ENCODE measurements around the gene ANKS1B. TPM values are rescaled to one million over a fixed set of nuclear protein-coding genes. Genes with fewer than 3 reads are reported as not detected.

ANKS1B gene
- total RNA-seq, 1 experiment from 2014 or later = 5.8 TPM

DNA sequence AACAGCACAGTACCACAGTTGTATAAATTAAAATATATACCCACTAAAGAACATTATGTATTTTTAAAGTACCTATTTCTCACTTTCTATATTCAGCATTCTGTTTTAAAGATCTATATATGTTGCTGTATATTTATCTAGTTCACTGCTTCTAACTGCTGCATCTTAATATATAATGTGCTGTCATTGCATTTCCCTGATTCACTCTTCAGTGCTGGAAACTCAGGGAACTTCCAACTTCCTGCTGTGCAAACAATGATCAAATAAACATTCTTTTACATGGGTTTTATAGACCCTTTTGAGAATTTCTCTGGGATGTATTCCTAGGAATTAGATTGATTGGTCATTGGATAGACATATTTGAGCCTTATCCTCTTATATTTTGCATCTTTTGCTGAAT lies 960.5 kb downstream of the ANKS1B start:
- no peak for ATAC-seq
- no peak overlapping the region for H3K4me3 Mint-ChIP-seq
- no peaks in the 10 kb centered on the region for H3K36me3 Mint-ChIP-seq
- CTCF ChIA-PET = no interaction called here
- TF ChIP-seq NFE2L1 (CRISPR knock-in tag; IDR thresholded peaks at IDR 0.05) = no peak
- TF ChIP-seq, protein P1, sequence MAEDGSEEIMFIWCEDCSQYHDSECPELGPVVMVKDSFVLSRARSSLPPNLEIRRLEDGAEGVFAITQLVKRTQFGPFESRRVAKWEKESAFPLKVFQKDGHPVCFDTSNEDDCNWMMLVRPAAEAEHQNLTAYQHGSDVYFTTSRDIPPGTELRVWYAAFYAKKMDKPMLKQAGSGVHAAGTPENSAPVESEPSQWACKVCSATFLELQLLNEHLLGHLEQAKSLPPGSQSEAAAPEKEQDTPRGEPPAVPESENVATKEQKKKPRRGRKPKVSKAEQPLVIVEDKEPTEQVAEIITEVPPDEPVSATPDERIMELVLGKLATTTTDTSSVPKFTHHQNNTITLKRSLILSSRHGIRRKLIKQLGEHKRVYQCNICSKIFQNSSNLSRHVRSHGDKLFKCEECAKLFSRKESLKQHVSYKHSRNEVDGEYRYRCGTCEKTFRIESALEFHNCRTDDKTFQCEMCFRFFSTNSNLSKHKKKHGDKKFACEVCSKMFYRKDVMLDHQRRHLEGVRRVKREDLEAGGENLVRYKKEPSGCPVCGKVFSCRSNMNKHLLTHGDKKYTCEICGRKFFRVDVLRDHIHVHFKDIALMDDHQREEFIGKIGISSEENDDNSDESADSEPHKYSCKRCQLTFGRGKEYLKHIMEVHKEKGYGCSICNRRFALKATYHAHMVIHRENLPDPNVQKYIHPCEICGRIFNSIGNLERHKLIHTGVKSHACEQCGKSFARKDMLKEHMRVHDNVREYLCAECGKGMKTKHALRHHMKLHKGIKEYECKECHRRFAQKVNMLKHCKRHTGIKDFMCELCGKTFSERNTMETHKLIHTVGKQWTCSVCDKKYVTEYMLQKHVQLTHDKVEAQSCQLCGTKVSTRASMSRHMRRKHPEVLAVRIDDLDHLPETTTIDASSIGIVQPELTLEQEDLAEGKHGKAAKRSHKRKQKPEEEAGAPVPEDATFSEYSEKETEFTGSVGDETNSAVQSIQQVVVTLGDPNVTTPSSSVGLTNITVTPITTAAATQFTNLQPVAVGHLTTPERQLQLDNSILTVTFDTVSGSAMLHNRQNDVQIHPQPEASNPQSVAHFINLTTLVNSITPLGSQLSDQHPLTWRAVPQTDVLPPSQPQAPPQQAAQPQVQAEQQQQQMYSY (CRISPR knock-in tag; IDR thresholded peaks at IDR 0.05) = no peak
- TF ChIP-seq SMAD4 (CRISPR knock-in tag; IDR thresholded peaks at IDR 0.05) = no peak
- TF ChIP-seq, protein P2, sequence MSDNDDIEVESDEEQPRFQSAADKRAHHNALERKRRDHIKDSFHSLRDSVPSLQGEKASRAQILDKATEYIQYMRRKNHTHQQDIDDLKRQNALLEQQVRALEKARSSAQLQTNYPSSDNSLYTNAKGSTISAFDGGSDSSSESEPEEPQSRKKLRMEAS (CRISPR knock-in tag; IDR thresholded peaks at IDR 0.05) = no peak
- no peak for TF ChIP-seq SMAD3 (CRISPR knock-in tag; IDR thresholded peaks at IDR 0.05; ENCODE audit: borderline replicate concordance)
- TF ChIP-seq, protein P3, sequence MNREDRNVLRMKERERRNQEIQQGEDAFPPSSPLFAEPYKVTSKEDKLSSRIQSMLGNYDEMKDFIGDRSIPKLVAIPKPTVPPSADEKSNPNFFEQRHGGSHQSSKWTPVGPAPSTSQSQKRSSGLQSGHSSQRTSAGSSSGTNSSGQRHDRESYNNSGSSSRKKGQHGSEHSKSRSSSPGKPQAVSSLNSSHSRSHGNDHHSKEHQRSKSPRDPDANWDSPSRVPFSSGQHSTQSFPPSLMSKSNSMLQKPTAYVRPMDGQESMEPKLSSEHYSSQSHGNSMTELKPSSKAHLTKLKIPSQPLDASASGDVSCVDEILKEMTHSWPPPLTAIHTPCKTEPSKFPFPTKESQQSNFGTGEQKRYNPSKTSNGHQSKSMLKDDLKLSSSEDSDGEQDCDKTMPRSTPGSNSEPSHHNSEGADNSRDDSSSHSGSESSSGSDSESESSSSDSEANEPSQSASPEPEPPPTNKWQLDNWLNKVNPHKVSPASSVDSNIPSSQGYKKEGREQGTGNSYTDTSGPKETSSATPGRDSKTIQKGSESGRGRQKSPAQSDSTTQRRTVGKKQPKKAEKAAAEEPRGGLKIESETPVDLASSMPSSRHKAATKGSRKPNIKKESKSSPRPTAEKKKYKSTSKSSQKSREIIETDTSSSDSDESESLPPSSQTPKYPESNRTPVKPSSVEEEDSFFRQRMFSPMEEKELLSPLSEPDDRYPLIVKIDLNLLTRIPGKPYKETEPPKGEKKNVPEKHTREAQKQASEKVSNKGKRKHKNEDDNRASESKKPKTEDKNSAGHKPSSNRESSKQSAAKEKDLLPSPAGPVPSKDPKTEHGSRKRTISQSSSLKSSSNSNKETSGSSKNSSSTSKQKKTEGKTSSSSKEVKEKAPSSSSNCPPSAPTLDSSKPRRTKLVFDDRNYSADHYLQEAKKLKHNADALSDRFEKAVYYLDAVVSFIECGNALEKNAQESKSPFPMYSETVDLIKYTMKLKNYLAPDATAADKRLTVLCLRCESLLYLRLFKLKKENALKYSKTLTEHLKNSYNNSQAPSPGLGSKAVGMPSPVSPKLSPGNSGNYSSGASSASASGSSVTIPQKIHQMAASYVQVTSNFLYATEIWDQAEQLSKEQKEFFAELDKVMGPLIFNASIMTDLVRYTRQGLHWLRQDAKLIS (CRISPR knock-in tag; IDR thresholded peaks at IDR 0.05; ENCODE audit: borderline replicate concordance) = no peak
- TF ChIP-seq, protein P4, sequence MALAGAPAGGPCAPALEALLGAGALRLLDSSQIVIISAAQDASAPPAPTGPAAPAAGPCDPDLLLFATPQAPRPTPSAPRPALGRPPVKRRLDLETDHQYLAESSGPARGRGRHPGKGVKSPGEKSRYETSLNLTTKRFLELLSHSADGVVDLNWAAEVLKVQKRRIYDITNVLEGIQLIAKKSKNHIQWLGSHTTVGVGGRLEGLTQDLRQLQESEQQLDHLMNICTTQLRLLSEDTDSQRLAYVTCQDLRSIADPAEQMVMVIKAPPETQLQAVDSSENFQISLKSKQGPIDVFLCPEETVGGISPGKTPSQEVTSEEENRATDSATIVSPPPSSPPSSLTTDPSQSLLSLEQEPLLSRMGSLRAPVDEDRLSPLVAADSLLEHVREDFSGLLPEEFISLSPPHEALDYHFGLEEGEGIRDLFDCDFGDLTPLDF (CRISPR knock-in tag; IDR thresholded peaks at IDR 0.05) = no peak
- TF ChIP-seq ZNF416 (CRISPR knock-in tag; IDR thresholded peaks at IDR 0.05) = no peak
- no peak for TF ChIP-seq ETV6 (CRISPR knock-in tag; IDR thresholded peaks at IDR 0.05)
- TF ChIP-seq RORB (CRISPR knock-in tag; IDR thresholded peaks at IDR 0.05) = no peak
- TF ChIP-seq JUN (CRISPR knock-in tag; IDR thresholded peaks at IDR 0.05) = no peak
- no peak for TF ChIP-seq RELA (CRISPR knock-in tag; IDR thresholded peaks at IDR 0.05; ENCODE audit: borderline replicate concordance)
- TF ChIP-seq FOXK1 (CRISPR knock-in tag; IDR thresholded peaks at IDR 0.05) = no peak
- TF ChIP-seq NR1H2 (CRISPR knock-in tag; IDR thresholded peaks at IDR 0.05) = no peak
- POLR2A ChIA-PET = no interaction called here
- H3K27me3 Mint-ChIP-seq (ENCODE audit: low read depth) = peaks cover 59% of the 10 kb centered on the region
- peaks cover 3% of the 10 kb centered on the region; the same call in 1 of the 2 replicates for H3K9me3 Mint-ChIP-seq
- H3K27ac Mint-ChIP-seq = no peak overlapping the region
- peaks cover 32% of the 10 kb centered on the region for H3K4me1 Mint-ChIP-seq
- no peak for DNase-seq (ENCODE audit: low spot score)

DNA sequence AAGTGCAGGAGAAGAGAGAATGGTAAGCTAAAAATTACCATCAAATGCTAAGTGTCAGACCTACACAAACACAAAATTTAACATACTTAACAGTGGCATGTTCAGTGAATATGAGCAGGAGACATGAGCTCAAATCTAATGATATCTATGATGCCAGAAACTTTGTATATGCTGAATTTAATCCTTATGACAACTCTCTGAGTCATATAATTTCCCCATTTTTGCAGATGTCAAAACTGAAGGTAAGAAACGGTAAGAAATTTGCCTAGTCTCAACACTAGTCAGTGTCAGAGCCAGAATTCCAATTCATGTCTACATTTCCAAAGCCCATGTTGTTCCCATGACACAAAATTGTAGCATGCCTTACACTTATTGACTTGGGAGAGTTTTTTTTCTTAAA lies 963.9 kb downstream of the ANKS1B start:
- TF ChIP-seq, protein P5, sequence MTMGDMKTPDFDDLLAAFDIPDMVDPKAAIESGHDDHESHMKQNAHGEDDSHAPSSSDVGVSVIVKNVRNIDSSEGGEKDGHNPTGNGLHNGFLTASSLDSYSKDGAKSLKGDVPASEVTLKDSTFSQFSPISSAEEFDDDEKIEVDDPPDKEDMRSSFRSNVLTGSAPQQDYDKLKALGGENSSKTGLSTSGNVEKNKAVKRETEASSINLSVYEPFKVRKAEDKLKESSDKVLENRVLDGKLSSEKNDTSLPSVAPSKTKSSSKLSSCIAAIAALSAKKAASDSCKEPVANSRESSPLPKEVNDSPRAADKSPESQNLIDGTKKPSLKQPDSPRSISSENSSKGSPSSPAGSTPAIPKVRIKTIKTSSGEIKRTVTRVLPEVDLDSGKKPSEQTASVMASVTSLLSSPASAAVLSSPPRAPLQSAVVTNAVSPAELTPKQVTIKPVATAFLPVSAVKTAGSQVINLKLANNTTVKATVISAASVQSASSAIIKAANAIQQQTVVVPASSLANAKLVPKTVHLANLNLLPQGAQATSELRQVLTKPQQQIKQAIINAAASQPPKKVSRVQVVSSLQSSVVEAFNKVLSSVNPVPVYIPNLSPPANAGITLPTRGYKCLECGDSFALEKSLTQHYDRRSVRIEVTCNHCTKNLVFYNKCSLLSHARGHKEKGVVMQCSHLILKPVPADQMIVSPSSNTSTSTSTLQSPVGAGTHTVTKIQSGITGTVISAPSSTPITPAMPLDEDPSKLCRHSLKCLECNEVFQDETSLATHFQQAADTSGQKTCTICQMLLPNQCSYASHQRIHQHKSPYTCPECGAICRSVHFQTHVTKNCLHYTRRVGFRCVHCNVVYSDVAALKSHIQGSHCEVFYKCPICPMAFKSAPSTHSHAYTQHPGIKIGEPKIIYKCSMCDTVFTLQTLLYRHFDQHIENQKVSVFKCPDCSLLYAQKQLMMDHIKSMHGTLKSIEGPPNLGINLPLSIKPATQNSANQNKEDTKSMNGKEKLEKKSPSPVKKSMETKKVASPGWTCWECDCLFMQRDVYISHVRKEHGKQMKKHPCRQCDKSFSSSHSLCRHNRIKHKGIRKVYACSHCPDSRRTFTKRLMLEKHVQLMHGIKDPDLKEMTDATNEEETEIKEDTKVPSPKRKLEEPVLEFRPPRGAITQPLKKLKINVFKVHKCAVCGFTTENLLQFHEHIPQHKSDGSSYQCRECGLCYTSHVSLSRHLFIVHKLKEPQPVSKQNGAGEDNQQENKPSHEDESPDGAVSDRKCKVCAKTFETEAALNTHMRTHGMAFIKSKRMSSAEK (CRISPR knock-in tag; IDR thresholded peaks at IDR 0.05; ENCODE audit: borderline replicate concordance) = no peak
- no peak for TF ChIP-seq ZNF396 (CRISPR knock-in tag; IDR thresholded peaks at IDR 0.05; ENCODE audit: borderline replicate concordance)
- TF ChIP-seq MYBL2 (CRISPR knock-in tag; IDR thresholded peaks at IDR 0.05) = no peak
- no peak for TF ChIP-seq ZNF317 (CRISPR knock-in tag; IDR thresholded peaks at IDR 0.05; ENCODE audit: borderline replicate concordance, low read depth)
- TF ChIP-seq, protein P6, sequence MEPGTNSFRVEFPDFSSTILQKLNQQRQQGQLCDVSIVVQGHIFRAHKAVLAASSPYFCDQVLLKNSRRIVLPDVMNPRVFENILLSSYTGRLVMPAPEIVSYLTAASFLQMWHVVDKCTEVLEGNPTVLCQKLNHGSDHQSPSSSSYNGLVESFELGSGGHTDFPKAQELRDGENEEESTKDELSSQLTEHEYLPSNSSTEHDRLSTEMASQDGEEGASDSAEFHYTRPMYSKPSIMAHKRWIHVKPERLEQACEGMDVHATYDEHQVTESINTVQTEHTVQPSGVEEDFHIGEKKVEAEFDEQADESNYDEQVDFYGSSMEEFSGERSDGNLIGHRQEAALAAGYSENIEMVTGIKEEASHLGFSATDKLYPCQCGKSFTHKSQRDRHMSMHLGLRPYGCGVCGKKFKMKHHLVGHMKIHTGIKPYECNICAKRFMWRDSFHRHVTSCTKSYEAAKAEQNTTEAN (CRISPR knock-in tag; IDR thresholded peaks at IDR 0.05) = no peak
- no peak for TF ChIP-seq NR2C2 (CRISPR knock-in tag; IDR thresholded peaks at IDR 0.05)
- TF ChIP-seq ZNF232 (CRISPR knock-in tag; IDR thresholded peaks at IDR 0.05) = no peak
- TF ChIP-seq GTF2I (CRISPR knock-in tag; conservative IDR thresholded peaks at IDR 0.05) = no peak
- no peak for TF ChIP-seq SP1 (CRISPR knock-in tag; conservative IDR thresholded peaks at IDR 0.05)
- Mint-ChIP-seq H3K9me3 (peaks cover 29% of the 10 kb centered on the region), H3K4me1 (peaks cover 14% of the 10 kb centered on the region), H3K36me3 (peaks cover 14% of the 10 kb centered on the region), H3K27ac (no peak overlapping the region), H3K27me3 (ENCODE audit: low read depth) (peaks cover 36% of the 10 kb centered on the region), H3K4me3 (no peak overlapping the region)
- ChIA-PET CTCF (no interaction called here), POLR2A (no interaction called here)
- no peak for ATAC-seq
- DNase-seq (ENCODE audit: low spot score) = no peak
